ENCODE data around the gene ELOVL4.

- TF ChIP-seq CTCF (IDR thresholded peaks at IDR 0.05) = no peak
- no peak for TF ChIP-seq POLR2A (IDR thresholded peaks at IDR 0.05)
These were observed 34.0 kb downstream of the ELOVL4 start for GRCh38 chr6:79913369-79913768.

All from adrenal gland (tissue), 5 donors.